HG02852 (cell line): ENCODE results near the gene SNRPE.

ENCODE experiments used
- ATAC-seq: cut with Tn5 transposase; IDR thresholded peaks from one replicate; pipeline ENCODE4 v1.9.1; 2021; ENCODE audit warnings: mild to moderate bottlenecking, moderate library complexity; ENCODE audit not compliant: unreplicated experiment

Gene SNRPE

GRCh38 chr1:203878422-203878821 is 17.0 kb downstream of the SNRPE start:
- no peak for ATAC-seq

DNA sequence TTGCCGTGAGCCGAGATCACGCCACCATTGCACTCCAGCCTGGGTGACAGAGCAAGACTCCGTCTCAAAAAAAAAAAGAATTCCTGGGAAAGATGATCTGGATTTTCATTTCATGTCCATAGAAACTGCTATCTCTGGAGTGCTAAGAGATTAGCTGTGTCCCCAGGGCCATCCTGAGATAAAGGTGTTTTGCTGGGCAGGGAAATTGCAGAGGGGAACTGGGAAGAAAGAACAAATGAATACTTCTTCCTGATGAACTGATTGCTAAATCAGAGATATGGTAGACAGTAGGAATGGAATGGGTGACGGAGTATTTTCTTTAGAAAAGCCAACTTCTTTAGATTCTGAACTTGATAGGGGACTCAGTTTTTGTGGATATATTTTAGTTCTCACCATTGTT is 19.2 kb downstream of the SNRPE start:
- no peak for ATAC-seq

DNA sequence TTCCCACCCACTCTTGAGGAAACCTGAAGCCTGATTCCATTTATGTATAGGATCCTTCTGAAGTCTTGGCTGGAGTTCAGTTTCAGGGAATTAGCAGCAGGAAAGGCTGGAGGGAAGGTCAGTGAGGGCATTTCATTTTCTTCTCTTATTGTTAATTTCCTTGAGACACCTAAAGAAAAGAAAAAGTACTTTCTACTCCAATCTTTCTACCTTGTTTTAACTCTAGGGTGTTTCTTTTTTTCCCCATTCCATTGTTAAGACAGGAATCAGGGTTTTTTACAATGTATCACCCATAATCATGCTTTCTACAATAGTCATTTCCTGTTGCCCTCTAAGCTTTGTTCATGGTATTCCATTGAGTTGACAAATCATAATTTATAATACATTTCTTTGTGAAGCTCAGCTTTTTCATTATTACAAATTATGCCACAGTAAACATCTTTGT is 27.4 kb downstream of the SNRPE start:
- ATAC-seq: no peak

DNA sequence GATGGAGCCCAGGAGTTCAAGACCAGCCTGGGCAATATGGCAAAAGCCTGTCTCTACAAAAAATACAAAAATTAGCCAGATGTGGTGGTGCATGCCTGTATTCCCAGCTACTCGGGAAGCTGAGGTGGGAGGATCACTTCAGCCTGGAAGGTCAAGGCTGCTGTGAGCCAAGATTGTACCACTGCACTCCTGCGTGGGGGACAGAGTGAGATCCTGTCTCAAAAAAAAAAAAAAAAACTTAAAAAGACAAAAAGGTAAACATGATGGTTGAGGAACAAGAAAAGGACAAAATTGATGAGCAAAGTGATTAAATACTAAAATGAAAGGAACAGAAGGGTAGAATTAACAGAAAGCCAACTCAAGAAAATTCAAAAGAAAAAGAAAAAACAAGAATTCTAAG is 30.6 kb downstream of the SNRPE start:
- no peak for ATAC-seq

GRCh38 chr1:203898458-203899352 is 37.3 kb downstream of the SNRPE start:
- no peak for ATAC-seq

DNA sequence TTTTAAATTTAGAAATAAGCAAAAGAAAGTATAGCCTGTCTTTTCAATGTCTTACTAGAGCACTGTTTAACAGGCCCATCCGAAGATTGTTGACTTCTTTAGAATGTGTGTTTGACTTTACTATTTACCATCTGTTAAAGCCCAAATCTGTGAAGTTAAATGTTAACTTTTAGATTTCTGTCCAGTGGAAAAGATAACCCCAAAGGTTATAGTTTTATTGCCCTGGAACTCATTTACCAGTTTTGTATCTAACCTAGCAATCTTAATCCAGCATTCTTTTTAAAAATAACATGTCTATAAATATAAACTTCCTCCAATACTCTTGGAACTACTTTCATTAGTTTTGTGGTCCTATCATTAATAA is 37.9 kb downstream of the SNRPE start:
- ATAC-seq: no peak

DNA sequence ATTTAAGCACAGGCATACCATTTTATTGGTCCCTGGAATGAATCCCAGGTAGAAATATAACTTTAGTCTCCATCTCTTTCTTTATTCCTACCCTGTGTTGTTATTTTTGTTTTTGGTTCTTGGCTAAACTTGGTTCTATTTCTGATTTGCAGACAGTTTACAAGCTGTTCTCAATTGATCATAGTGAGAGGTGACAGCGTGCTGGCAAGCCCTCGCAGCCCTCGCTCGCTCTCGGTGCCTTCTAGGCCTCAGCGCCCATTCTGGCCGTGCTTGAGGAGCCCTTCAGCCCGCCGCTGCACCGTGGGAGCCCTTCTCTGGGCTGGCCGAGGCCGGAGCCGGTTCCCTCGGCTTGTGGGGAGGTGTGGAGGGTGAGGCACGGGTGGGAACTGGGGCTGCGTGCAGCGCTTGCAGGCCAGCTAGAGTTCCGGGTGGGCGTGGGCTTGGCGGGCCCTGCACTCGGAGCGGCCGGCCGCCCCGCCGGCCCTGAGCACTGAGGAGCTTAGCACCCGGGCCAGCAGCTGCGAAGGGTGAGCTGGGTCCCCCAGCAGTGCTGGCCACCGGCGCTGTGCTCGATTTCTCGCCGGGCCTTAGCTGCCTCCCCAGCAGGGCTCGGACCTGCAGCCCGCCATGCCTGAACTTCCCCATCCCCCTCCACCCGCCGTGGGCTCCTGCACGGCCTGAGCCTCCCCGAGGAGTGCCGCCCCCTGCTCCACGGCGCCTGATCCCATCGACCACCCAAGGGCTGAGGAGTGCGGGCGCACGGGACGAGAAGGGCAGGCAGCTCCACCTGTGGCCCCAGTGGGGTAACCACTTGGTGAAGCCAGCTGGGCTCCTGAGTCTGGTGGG is 38.7 kb downstream of the SNRPE start:
- no peak for ATAC-seq

DNA sequence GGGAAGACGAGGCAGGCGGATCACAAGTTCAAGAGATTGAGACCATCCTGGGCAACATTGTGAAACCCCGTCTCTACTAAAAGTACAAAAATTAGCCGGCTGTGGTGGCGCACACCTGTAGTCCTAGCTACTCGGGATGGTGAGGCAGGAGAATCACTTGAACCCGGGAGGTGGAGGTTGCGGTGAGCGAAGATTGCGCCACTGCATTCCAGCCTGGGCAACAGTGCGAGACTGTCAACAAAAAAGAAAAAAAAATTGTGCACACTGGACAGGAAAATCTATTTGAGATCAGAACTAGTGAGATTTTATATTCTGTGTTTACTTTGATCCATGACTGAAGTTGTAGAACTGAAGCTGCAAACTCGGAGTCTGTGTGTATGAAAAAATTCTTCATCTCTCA is 40.2 kb downstream of the SNRPE start:
- no peak for ATAC-seq

- no peak for ATAC-seq
Measured at GRCh38 chr1:203905275-203905674, 43.9 kb downstream of the SNRPE start.

DNA sequence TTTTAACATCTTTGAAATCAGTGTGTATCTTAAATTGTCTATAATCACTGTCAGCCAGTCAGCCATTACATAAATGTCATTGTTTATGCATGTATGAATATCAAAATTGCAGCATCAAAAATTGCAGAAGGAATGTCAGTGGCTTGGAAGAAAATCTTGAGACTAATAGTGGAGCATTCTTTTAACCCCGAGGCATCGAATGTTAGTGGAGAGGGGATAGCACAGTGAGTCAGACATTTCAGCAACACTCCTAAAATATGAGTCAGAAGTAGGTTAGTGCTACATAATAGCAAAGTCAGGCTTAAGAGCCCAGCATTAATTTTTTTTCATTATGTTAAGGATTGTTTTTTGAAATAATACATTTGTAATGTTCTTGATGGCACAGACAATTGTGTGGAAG is 45.5 kb downstream of the SNRPE start:
- ATAC-seq: no peak

DNA sequence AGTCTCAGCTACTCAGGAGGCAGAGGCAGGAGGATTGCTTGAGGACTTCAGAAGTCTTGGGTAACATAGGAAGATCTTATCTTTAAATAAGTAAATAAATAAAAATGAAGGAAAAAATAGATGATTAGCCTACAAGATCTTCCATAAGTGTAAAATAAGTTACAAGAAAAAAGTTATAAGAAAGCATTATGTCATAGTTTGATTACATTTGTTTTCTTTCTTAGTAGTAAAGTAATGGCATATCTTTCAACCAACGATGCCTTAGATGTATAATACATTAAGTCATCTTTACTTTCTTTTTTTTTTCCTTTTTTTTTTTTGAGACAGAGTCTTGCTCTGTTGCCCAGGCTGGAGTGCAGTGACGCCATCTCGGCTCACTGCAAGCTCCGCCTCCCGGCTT is 46.5 kb downstream of the SNRPE start:
- no peak for ATAC-seq

DNA sequence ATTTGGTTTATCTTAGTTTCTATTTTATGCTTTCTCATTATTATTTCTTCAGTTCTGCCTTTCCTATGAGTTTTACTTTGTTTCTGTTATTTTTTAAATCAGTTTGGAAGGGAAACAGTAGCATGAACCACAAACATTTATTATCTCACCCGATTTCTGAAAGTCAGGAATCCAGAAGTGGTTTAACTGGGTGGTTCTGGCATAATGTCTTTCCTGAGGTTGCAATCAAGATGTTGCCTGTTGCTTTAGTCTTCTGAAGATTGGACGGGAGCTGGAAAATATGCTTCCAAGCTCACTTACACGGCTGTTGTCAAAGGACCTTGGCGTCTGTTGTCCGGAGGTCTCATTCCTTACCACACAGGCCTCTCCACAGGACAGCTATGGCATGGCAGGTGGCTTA is 50.4 kb downstream of the SNRPE start:
- no peak for ATAC-seq

DNA sequence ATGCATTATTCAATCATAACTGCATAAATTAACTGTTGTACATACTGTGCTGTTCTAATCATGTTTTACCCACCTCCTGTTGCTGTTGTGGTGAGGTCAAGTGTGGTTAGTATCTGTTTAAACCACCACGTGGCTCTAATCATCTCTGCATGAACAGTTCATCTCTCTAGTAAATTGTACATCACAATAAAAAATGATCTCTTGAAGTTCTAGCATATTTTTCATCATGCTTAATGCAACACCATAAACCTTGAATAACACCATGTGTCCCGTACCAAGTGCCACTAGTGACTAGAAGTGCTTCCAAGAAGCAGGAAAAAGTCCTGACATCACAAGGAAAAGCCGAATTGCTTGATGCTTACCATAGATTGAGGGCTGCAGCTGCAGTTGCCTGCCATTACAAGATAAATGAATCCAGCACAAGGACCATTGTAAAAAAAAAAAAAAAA is 51.7 kb downstream of the SNRPE start:
- no peak for ATAC-seq

DNA sequence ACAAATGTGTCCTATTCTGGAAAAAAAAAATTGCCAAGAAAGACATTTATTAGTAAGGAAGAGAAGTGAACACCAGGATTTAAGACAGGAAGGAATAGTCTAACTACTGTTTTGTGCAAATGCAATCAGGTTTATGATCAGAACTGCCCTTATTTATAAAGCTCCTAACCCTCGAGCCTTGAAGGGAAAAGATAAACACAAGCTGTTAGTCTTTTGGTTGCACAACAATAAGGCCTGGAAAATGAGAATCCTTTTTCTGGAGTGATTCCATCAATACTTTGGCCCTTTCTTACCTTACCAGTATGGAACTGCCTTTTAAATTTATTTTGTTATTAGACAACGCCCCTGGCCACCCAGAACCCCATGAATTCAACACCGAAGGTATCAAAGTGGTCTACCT is 52.9 kb downstream of the SNRPE start:
- no peak for ATAC-seq

GRCh38 chr1:203915811-203916210 is 54.4 kb downstream of the SNRPE start:
- no peak for ATAC-seq

- ATAC-seq: no peak
Measured at GRCh38 chr1:203916756-203917155, 55.4 kb downstream of the SNRPE start.
